CD4-positive, alpha-beta T cell treated with Interleukin-4 for 1 hour (primary cell): ENCODE measurements around the gene RABGGTA.

ENCODE experiments used
- DNase-seq, 2 donors: peaks; one replicate each; pipeline ENCODE4 v3.0.0-alpha.2; 2020 to 2022

RABGGTA gene

GRCh38 chr14:24279301-24280186 lies 8.1 kb upstream of the RABGGTA start:
- peak; percentile 69 for DNase-seq

- DNase-seq, result no peak
Observed at GRCh38 chr14:24278424-24278823, 7.0 kb upstream of the RABGGTA start.

GRCh38 chr14:24277606-24278321 lies 6.4 kb upstream of the RABGGTA start:
- peak in 1 of 2 donors; percentile 62 for DNase-seq

- DNase-seq, result no peak
Observed at GRCh38 chr14:24277071-24277470, 5.7 kb upstream of the RABGGTA start.

- DNase-seq, result peak; percentile 57 to 64
Observed at GRCh38 chr14:24274101-24274543, 2.7 kb upstream of the RABGGTA start.

GRCh38 chr14:24273422-24273998 lies 2.1 kb upstream of the RABGGTA start:
- no peak for DNase-seq

GRCh38 chr14:24272467-24272866 lies 1.1 kb upstream of the RABGGTA start:
- DNase-seq, result no peak

GRCh38 chr14:24271834-24272263 lies 452 bp upstream of the RABGGTA start:
- no peak for DNase-seq

GRCh38 chr14:24270537-24271133 lies 762 bp downstream of the RABGGTA start:
- no peak for DNase-seq

GRCh38 chr14:24269910-24270536 lies 1.4 kb downstream of the RABGGTA start:
- DNase-seq, result no peak

- DNase-seq, result no peak
Observed at GRCh38 chr14:24269368-24269767, 2.0 kb downstream of the RABGGTA start.

GRCh38 chr14:24268225-24268624 lies 3.2 kb downstream of the RABGGTA start:
- DNase-seq, result no peak

GRCh38 chr14:24267516-24267915 lies 3.9 kb downstream of the RABGGTA start:
- DNase-seq, result no peak

GRCh38 chr14:24266344-24267244 lies 4.8 kb downstream of the RABGGTA start:
- DNase-seq, result no peak

GRCh38 chr14:24264298-24264697 lies 7.1 kb downstream of the RABGGTA start:
- no peak for DNase-seq

- DNase-seq, result no peak
Observed at GRCh38 chr14:24263848-24264247, 7.5 kb downstream of the RABGGTA start.

- no peak for DNase-seq
Observed at GRCh38 chr14:24262821-24263733, 8.3 kb downstream of the RABGGTA start, which contains the start of gene TGM1. Gene TGM1, minus strand, starts transcription at chr14:24263177. Its CDS starts 825 bp downstream, at chr14:24262352.

GRCh38 chr14:24261969-24262327 lies 9.4 kb downstream of the RABGGTA start:
- DNase-seq, result no peak

- DNase-seq, result no peak
Observed at GRCh38 chr14:24261256-24261968, 10.0 kb downstream of the RABGGTA start.

GRCh38 chr14:24260780-24261157 lies 10.6 kb downstream of the RABGGTA start:
- DNase-seq, result no peak
